HUES48 (cell line): ENCODE measurements around the gene CCN6.
"Not testable (repeated sequence)": the region's sequence is repeated elsewhere in the genome, so short reads cannot be mapped to it uniquely, and the experiment has no call there.

Source experiments
- H3K27ac ChIP-seq: one replicate; pipeline ENCODE4 v1.7.0; 2013; ENCODE audit warnings: low read depth, low read length, inconsistent platforms
- H3K27me3 ChIP-seq: 2 replicates; pipeline ENCODE4 v1.6.1; 2013; ENCODE audit warnings: mild to moderate bottlenecking, low read length; ENCODE audit not compliant: control insufficient read depth, insufficient read depth
- H3K36me3 ChIP-seq: 2 replicates; pipeline ENCODE4 v1.6.1; 2013; ENCODE audit warnings: low read length; ENCODE audit not compliant: control insufficient read depth, insufficient read depth
- H3K4me1 ChIP-seq: 2 replicates; pipeline ENCODE4 v1.6.1; 2013; ENCODE audit warnings: mild to moderate bottlenecking, low read length; ENCODE audit not compliant: control insufficient read depth, insufficient read depth
- H3K4me3 ChIP-seq: 2 replicates; pipeline ENCODE4 v1.5.1; 2013; ENCODE audit warnings: mild to moderate bottlenecking, low read depth, low read length
- H3K9ac ChIP-seq: 2 replicates; pipeline ENCODE4 v1.6.1; 2013; ENCODE audit warnings: mild to moderate bottlenecking, low read depth, low read length, moderate library complexity
- H3K9me3 ChIP-seq: 2 replicates; pipeline ENCODE4 v1.6.1; 2013; ENCODE audit warnings: low read length; ENCODE audit not compliant: control insufficient read depth, insufficient read depth

CCN6 gene

DNA sequence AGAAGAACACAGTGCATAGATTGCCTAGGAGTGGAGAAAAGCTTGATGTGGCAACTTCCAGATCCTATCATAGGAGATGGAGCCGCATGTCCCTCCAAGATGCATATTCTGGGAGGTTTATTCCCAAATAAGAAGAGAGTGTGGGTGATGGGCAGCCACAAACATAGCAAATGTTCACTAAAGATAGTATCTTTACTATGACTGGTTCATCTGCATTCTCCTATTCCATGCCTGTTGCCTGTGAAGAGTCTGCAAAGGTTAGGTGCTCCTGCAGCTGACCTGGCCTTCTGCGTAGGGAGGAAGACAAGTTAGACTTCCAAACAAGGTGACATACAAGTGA is 14.5 kb upstream of the CCN6 start:
- Histone ChIP-seq H3K4me1 (peaks cover 11% of the 10 kb centered on the region; the same call in 1 of the 2 replicates), H3K9ac (no peak overlapping the region), H3K4me3 (no peak overlapping the region), H3K27ac (no peak overlapping the region), H3K9me3 (no peaks in the 10 kb centered on the region), H3K27me3 (no peaks in the 10 kb centered on the region), H3K36me3 (no peaks in the 10 kb centered on the region)

DNA sequence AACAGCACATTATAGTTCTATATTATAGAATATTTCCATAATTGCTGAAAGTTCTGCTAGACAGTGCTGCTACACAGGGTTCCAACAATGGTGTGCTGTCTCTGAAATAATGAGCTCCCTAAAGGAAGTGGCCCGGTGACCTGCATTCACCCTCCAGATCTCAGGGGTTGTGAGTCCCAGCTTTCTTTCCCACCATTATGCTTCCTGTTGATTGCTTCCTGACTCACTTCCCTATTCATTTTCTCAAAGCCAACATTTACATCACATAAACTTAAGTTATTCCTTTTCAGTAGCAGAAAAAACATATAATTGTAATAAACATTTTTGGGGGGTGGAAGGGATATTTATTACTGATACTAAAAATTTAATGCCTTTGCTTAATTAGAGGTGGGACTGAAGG is 12.9 kb upstream of the CCN6 start:
- Histone ChIP-seq H3K27ac (peak overlapping the region; percentile 7), H3K4me3 (no peak overlapping the region), H3K27me3 (no peaks in the 10 kb centered on the region), H3K4me1 (peaks cover 11% of the 10 kb centered on the region; the same call in 1 of the 2 replicates), H3K9me3 (no peaks in the 10 kb centered on the region), H3K36me3 (no peaks in the 10 kb centered on the region), H3K9ac (no peak overlapping the region)

DNA sequence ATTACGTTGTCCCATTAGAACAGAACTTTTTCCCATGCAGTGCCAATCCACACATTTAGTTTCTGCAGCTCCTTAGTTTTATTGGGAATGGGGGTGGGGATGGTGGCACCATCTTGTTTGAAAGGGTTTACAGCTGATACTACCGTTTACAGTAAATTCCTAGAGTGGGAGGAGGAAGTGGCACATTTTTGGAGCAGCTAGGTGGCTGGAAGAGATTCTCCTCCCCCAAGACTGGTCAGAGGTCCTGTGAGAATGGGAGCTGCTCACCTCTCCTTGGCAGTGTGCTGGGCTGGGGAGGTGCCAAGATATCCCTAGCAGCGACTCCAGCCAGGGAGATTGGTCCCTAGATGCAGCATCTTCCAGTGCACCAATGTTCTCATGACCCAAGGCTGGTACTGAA is 12.4 kb upstream of the CCN6 start:
- Histone ChIP-seq H3K9ac (no peak overlapping the region), H3K27me3 (no peaks in the 10 kb centered on the region), H3K36me3 (no peaks in the 10 kb centered on the region), H3K9me3 (peaks cover 1% of the 10 kb centered on the region; the same call in 1 of the 2 replicates), H3K4me3 (no peak overlapping the region), H3K4me1 (peaks cover 11% of the 10 kb centered on the region; the same call in 1 of the 2 replicates), H3K27ac (peak overlapping the region; percentile 7)

DNA sequence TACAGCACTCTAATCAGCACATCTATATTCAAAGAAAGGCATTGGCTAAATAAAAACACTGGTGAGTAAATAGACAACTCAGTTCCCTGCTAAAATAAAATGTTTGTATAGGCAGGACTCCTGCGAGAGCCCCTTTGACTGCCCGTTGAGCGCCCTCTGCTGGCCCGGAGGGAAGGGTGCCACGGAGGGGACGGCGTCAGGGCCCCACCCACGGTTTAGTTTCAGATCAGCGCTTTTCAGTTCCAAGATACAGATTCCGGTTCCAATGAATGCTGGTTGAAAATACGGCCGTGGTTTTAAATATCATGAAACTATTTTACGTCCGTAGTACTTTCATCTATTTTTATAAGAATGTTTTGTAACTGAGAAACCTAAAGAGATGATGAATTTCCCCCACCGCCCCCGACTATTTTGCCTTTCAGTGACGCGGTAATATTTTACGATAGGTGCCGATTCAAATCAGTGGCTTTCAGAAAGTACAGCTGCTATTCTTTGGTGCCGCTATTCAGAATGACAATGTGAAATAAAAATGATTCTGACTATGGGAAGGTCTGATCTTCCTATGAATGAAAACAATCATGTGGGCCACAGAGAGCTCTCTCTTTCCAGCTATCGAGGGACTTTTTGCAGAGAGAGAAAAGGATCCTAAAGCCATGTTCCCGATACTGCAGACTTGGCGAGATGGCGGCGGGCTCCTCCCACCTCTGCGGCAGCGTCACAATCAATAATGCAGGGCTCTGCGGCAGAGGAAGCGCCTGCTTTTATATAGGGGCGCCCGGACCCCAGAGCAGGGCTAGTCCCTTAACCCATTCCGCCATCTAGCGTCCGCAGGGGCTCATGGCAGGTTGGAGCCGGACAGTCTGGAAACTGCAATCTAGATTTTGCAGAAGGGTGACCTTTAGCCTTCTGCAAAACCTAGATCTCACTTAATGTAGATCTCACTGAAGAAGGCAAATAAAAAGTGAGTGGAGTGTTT is 10.6 kb upstream of the CCN6 start:
- Histone ChIP-seq H3K36me3 (no peaks in the 10 kb centered on the region), H3K4me1 (peaks cover 7% of the 10 kb centered on the region; the same call in 1 of the 2 replicates), H3K27ac (peak overlapping the region; percentile 92)

DNA sequence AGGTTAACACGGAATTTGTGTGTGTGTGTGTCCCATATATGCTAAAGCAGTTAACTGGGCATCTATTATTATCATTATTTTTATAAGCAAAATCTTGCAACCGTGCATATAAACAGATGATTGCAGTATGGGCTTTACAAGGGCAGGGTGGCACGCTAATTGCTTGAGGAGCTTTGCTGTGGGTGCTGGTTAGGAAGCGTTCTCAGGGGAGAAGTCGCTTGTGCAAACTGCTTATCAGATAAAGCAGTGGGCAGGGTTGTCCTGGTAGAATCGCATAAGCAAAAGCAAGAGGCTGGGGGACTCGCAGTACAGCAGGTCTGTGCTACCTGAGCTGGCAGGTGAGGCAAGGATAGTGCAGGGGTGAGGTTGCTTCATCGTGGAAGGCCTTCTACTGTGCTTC is 9.7 kb upstream of the CCN6 start:
- H3K9me3 ChIP-seq, result peaks cover 5% of the 10 kb centered on the region; the same call in 1 of the 2 replicates
- no peaks in the 10 kb centered on the region for H3K36me3 ChIP-seq
- no peak overlapping the region for H3K27ac ChIP-seq
- H3K4me1 ChIP-seq, result peaks cover 7% of the 10 kb centered on the region; the same call in 1 of the 2 replicates
- no peak overlapping the region for H3K9ac ChIP-seq
- no peak overlapping the region for H3K4me3 ChIP-seq
- H3K27me3 ChIP-seq, result no peaks in the 10 kb centered on the region

More for the DNA sequence above, 10.6 kb upstream of the CCN6 start:
- H3K27me3 ChIP-seq, result no peaks in the 10 kb centered on the region
- H3K4me3 ChIP-seq, result peak overlapping the region; percentile 95
- peak overlapping the region; percentile 79 for H3K9ac ChIP-seq
- H3K9me3 ChIP-seq, result peaks cover 5% of the 10 kb centered on the region; the same call in 1 of the 2 replicates

DNA sequence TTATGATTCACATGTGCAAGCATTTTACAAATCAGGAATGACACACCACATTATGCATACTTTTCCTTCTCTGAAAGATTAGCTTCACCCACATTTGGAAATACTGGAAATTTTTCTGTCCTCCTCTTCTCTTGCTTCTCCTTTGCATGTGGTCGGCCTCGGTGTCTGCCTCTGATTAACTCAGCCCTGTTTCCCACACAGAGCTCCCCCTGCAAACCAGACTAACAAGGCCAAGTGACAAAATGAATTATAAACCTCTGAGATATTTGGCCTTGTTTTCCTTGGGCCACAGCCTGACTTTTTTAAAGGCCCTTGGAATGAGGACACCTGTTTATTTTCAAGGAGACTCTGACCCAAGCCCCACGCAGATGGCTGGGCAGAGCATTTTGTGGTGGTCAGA is 9.0 kb upstream of the CCN6 start:
- peaks cover 5% of the 10 kb centered on the region; the same call in 1 of the 2 replicates for H3K9me3 ChIP-seq
- peaks cover 7% of the 10 kb centered on the region; the same call in 1 of the 2 replicates for H3K4me1 ChIP-seq
- H3K4me3 ChIP-seq, result no peak overlapping the region
- no peaks in the 10 kb centered on the region for H3K27me3 ChIP-seq
- no peaks in the 10 kb centered on the region for H3K36me3 ChIP-seq
- H3K9ac ChIP-seq, result no peak overlapping the region
- no peak overlapping the region for H3K27ac ChIP-seq

DNA sequence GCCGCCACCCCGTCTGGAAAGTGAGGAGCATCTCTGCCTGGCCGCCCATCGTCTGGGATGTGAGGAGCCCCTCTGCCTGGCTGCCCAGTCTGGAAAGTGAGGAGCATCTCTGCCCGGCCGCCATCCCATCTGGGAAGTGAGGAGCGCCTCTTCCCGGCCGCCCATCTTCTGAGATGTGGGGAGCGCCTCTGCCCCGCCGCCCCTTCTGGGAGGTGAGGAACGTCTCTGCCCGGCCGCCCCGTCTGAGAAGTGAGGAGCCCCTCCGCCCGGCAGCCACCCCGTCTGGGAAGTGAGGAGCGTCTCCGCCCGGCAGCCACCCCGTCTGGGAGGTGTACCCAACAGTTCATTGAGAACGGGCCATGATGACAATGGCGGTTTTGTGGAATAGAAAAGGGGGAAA is 6.4 kb upstream of the CCN6 start:
- not testable (repeated sequence) for H3K9ac ChIP-seq, H3K27me3 ChIP-seq, H3K36me3 ChIP-seq, H3K9me3 ChIP-seq, H3K4me3 ChIP-seq, H3K27ac ChIP-seq, H3K4me1 ChIP-seq

DNA sequence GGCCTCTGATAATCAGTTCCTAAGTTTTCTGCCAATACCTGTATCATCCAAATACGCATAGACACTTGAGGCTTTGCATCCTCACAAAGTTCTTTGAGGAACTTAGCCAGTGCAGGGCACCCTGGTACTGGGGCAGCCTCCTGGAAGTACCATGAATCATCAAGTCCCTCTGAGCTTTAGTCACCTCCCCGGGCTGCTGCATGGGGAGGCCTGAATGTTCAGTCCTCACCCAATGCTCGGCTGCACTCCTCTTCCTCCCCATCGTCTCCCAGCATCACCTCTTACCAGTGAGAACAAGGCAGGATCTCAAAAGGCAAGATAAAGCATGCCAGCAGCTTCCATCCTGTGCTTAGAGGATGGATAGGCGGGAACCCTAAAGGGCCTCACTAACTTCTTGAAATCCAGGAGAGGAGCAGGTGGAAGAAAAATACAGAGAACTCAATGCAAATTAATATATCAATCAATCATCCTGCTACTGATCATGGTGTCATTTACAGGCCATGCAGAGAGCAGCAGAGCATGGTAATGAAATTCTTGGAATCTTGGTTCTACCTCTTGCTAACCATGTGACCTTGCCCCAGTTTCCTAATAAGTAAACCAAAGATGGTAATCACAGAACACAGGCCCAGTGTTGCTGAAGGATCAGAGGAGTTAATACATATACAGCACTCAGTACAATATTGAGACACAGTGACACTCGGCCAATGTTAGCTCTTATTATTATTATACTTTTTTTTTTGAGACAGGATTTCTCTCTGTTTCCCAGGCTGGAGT is 4.7 kb upstream of the CCN6 start:
- Histone ChIP-seq H3K9ac (no peak overlapping the region), H3K27me3 (no peaks in the 10 kb centered on the region), H3K9me3 (peaks cover 5% of the 10 kb centered on the region; the same call in 1 of the 2 replicates), H3K36me3 (no peaks in the 10 kb centered on the region), H3K27ac (no peak overlapping the region), H3K4me1 (no peaks in the 10 kb centered on the region), H3K4me3 (no peak overlapping the region)

DNA sequence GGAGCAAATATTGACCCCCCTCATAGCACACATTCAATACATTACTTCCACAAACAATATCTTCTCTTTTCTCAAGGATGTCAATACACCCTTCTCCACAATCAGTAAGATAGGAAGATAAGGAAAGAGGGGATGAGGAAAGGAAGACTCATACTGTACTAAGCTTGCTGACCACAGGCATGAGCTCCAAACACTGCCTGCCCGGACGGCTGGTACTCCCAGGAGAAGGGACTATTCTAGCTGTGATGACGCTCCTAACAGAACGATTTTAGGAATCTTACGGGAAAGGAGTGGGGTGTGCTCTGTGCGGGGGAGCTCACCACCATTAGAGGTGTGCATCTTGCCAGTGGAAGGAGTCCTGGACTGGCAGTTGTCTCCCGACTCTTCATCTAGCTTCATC is 3.9 kb upstream of the CCN6 start:
- no peaks in the 10 kb centered on the region for H3K27me3 ChIP-seq
- H3K36me3 ChIP-seq, result no peaks in the 10 kb centered on the region
- H3K9me3 ChIP-seq, result peaks cover 5% of the 10 kb centered on the region; the same call in 1 of the 2 replicates
- H3K27ac ChIP-seq, result no peak overlapping the region
- H3K4me3 ChIP-seq, result no peak overlapping the region
- no peaks in the 10 kb centered on the region for H3K4me1 ChIP-seq
- no peak overlapping the region for H3K9ac ChIP-seq

DNA sequence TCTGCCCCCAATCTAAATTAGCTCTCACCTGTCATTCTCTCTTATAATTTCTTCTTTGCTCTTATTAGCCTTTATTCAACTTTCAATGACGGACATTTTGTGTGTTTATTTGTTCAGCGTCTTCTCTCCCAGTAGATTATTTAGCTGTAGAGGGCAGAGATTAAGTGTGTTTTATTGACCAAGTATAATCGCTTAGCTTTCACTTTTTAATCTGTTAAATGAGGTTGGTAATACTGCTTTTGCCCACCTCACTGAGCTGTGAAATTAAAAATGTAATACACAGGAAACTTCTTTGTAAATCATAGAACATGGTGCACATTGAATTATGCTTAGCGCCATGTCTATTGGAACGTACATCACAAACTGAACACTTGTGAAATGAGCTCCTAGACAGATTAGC is 3.5 kb upstream of the CCN6 start:
- no peaks in the 10 kb centered on the region for H3K27me3 ChIP-seq
- H3K27ac ChIP-seq, result no peak overlapping the region
- no peak overlapping the region for H3K9ac ChIP-seq
- H3K4me1 ChIP-seq, result no peaks in the 10 kb centered on the region
- H3K4me3 ChIP-seq, result no peak overlapping the region
- no peaks in the 10 kb centered on the region for H3K36me3 ChIP-seq
- H3K9me3 ChIP-seq, result peaks cover 5% of the 10 kb centered on the region; the same call in 1 of the 2 replicates
